HG02610 (cell line): ENCODE results near the gene GID8.

Experiments used
- ATAC-seq: cut with Tn5 transposase; IDR thresholded peaks from one replicate; pipeline ENCODE4 v1.9.1; 2021; ENCODE audit warnings: mild to moderate bottlenecking, moderate library complexity; ENCODE audit not compliant: unreplicated experiment

Gene GID8

DNA sequence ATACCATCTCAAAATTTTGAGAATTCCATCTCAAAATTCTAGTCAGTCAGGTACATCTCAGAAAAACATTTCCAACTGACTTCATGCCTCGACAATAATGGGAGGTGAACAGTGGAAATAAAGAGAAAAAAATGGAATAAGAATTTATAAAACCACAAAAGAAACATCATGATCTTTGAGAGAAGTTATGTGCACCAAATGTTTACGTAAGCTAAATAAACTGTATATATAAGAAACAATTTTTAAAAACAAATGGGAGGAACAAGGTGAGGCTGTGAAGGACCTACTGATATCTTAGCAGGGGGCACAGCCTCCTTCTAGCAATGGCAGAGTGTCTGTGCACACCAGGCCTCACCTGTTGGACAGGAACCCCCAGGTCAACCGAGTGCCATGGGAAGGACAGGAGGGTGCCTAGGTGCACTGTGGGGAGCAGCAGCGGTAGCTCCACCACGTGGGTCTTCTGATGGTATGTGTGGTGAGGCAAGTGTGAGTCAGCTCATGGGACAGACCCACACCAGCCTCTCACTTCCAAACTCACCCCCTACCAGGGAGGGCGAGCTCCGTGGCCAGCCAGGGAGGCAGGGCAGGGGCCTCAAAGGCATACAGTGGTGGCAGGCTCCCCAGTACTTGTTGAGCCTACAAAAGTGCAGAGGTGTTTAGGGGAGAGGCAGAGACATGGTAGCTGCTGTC is 34.9 kb upstream of the GID8 start:
- ATAC-seq: no peak

DNA sequence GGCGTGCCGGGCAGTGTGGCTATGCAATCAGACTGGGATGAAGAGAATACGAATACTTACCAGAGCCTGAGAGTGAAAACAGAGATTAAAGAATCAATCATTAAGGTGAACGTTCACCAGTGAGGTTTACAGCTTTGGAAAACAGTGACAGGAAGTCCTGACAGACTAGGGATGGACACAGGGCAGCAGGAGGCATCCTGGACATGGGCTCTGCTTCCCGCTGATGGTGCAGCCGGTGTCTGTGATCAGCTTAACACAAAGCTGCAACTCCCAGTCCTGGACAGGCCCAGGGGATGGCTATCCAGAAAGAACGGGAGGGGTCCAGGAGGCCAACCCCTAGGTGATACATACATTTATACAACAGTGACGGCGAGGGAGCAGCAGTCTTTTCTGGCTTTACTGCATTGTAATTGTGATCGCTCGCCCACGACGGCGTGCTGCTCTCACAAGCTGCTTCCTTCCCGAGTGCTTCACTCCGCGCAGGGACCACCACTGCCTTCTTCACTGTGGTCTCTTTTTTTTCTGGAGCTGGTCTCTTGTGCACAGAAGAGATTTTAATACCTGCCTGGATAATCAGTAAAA is 32.3 kb upstream of the GID8 start:
- ATAC-seq: no peak

DNA sequence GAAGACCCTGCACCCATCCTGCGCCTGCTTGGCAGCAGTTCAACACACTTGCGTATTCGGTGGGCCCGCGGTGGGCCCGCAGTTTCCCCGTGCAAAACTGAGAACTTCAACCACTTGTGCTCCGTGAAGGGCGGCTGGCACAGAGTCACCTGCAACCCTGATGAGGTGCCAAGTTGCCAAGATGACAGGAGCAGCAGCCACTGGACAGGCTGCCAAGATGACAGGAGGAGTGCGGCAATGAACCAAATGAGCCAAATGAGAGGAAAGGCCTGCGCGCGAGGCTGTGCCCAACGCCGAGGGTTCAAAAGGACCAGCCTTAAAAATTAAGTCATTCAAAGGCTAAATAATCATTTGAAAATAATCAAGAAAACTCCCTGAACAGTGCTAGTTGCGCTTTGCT is 31.7 kb upstream of the GID8 start:
- ATAC-seq: no peak

DNA sequence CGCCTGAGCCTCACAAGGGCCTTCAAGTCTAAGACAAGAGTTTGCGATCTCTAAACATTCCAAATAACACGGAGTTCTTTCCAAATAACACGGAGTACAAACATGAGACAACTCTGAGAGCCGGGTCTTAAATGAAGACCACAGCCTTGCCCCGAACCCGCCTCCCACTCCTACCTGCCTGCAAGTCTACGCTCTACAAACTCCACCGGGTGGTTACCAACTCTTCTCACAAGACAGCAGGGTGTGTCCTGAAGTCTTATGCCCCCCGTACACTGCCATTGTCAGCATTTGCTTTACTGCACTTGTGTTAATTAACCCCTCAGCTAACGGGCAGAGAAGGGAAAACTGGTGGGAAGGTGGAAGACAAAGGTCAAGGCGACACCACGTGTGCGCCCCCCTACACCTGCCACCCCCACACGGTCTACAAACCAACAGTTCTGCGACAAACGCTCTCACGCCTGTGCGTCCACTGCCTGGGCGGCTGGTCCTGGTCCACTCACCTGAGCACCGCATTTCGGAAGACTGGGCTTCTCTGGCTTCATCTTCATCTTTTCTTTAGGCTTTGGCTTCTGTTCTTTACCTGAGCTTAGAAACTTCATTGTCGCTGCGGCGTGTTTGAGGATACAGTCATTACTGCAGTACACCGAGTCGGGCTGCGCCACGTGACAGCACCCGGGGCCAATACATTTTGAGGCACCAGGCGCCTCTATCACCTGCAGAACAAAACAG is 31.1 kb upstream of the GID8 start:
- no peak for ATAC-seq

DNA sequence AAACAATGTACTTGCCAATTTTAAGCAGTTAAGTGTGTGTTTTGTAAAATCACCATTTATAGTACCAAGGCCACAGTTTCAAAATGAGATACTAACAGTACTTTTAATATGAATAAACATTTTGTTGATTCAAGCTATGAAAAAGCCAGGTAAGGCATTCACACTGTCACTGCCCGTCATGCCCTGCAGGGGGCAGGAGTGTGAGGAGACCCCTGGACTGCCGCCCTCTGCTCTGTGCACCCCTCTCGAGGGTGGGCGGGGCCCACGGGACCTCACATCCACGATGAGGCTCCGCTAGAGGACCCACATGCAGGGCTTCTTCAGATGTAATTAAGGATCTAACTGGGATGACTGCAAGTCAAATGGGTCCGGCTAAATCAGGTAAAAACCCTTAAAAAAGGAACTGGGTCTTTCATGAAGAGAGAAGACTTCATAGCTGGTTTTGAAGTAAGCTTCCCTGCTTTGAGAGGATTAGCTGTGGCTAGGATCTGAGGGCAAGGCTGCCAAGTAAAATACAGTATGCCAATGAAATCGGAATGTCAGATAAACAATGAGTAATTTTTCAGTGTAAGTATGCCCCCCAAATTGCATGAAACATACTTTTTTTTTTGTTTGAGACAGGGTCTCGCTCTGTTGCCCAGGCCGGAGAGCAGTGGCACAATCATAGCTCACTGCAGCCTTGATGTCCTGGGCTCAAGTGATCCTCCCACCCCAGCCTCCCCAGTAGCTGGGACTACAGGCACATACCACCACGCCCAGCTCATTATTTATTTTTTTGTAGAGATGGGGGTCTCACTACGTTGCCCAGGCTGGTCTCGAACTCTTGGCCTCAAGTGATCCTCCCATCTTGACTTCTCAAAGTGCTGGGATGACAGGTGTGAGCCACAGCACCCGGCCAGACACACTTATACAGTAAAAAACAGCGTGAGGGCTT is 30.3 kb upstream of the GID8 start:
- ATAC-seq: no peak

DNA sequence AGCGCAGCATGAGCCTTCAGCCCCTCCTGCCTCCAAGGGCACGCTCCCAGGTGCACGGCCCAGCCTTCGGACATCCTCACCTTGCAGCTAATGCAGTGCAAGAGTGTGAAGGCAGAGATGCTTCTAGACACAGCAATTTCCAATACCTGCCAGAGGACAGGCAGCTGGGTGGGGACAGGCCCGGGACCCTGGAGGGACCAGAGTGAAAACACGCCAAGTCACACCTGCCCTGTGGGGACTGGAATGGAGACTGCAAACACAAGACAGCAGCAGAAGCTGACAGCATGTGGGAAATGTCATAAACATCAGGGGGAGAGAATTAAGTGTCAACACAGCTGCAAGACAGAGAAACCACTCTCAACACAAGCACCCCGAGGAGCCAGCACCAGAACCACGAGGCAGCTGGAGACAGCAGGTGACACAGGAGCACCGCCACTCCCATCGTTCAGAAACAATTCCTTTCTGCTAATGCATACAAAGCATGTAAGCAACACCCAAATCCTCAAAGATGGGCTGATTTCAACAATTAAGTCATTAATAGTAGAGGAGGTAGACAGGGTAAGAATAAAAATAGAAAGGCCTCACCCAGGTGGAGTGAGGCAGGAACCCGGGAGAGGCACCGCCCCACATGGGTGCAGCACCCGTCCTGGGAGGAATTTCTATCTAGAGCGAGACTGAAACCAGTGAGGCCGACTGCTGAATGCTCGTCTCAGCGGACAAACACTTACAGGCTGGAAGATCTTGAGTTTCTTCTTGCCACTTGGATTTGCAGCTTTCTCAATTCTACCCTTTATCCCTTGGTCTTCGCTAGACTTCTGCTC is 28.8 kb upstream of the GID8 start:
- no peak for ATAC-seq

DNA sequence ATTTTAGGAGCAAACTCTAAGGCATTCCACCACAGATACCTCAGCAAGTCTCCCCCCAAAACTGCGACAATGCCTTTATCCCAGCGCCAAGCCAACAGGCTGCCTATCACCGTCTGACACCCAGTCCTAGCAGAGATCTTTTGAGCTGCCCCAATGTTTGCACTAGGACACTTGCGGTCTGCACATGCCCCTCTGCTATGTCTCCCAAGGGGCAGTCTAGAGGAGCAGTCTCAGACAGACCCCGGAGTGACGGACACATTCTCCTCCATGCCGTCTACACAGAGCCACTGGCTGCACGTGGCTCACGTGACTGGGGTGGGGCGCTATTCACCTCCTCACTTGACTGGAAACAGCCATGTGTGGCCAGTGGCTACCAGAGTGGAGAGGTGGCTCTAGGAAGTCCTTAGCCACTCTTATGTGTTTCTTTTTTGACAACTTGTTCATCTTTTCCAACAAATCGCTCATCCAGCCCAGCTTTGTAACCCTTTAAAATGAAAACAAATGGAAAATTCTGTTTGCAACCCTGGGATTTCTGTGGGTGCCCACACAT is 27.7 kb upstream of the GID8 start:
- no peak for ATAC-seq

DNA sequence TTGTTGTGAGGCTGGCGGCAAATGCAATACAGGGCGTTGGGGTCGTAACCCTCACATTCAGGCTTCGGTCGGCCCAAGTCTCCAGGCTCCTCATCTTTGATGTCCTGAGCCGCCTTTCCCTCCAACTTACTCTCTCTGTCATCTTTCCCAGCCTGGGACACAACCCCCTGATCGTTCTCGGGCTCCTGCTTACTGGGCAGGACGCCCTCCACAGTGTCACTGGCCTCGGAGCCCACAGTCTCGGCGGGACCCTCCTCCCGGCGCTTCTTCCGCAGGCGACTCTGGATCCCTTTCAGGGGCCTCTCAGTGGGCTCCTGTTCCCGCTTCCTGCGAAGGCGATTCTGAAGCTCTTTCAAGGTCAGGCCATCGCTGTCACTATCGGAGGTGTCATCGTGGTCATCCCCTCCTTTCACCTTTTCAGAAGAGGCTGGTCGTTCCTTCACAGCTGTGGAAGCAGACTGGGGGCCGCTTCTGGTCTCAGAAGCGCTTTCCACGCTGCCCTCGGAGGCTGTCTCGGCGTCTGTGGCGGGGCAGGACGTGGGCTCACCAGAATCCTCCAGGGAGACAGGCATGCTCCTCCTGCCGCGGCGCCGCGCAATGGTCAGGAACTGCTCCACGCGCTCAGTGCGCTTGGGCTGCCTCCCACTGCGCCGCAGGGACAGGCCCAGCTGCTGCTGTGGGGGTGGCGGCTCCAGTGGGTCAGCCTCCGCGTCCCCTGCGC is 27.0 kb upstream of the GID8 start:
- ATAC-seq: no peak

DNA sequence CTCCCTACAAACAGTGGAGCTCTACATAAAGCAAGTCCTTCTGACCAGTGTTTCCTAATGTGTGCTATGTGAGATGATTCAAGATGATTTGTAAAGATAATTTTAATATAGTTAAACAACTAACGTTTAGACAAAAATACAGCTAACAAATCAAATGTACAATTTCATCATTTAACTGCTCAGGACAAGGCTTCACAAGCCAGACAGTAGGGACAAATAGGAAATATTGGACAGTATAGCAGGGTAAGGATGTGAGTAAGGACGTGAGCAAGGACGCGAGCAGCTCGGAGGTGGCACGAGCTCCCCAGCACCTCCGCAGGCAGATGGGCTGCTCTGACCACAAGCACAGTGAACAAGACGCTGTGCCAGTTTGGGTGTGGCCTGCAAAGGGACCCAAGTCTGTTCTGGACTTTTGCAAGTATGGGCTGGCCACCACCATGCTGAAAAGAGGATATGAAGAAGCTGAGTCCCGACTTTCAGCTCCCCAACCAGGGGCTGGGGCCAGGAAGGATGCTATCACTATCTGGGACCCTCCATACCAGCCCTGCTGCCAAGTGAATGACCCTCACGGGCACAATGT is 26.2 kb upstream of the GID8 start:
- ATAC-seq: no peak

DNA sequence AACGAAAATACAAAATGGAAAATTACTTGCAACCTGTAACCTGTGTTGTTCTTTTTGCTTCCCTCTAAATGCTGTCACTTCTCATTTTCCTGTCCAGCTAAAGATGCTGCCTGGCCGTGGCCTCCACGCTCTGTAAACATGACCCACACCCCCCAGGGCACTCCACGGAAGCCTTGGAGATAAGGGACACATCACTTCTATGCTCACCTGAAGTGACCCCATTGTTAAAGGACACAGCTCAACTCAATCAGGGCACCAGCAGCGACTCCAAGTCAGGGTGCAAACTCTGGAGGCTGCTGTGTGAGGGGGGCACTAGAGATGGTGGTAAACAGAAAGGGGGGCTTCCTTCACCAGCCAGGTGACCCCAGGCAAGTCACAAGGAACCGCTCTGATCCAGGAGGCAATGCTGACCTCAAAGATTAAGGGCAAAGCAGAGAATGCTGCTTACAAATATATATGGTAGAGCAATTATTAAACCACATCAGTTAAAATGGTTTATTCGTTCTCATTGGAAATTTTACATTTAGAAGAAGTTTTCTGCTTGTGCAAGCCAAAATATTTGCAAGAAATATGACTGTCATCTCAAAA is 24.8 kb upstream of the GID8 start:
- no peak for ATAC-seq

DNA sequence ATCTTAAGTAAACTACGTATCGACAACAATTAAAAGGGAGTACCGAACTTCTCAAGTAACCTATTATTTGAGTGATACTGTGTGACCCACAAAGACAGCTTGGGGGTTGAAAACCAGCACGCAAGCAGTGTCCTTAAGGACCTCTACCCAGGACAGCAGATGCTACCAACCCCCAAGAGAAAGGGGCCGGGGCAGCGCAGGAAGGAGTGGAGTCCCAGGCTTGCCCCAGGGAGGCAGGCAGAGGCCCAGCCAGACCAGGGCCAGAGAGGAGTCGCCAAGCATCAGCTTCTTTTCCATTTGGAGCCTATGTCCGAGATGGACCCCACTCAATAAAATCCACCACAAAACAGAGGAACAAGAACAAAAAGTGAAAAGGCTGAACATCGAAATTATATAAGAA is 23.5 kb upstream of the GID8 start:
- ATAC-seq: no peak

DNA sequence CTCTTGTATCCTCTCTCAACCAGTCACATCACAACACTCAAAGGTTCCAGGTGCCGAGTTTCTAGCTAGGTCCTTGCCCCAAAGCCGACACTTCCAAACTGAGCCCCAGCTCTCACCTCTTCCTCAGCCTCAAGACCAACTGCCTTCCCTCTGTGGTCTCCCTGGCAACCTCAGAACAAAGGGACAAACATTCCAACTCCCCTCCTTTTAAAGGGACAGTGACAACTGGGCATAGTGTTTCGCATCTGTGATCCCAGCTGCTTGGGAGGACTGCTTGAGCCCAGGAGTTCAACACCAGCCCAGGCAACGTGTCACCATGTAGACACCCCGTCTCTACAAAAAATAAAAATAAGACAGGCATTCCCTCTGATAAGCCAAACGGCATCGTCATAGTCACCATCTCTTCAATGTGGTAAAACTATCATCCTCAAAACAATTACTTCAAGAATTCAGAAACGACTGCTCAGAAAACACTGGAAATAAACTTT is 22.9 kb upstream of the GID8 start:
- no peak for ATAC-seq

DNA sequence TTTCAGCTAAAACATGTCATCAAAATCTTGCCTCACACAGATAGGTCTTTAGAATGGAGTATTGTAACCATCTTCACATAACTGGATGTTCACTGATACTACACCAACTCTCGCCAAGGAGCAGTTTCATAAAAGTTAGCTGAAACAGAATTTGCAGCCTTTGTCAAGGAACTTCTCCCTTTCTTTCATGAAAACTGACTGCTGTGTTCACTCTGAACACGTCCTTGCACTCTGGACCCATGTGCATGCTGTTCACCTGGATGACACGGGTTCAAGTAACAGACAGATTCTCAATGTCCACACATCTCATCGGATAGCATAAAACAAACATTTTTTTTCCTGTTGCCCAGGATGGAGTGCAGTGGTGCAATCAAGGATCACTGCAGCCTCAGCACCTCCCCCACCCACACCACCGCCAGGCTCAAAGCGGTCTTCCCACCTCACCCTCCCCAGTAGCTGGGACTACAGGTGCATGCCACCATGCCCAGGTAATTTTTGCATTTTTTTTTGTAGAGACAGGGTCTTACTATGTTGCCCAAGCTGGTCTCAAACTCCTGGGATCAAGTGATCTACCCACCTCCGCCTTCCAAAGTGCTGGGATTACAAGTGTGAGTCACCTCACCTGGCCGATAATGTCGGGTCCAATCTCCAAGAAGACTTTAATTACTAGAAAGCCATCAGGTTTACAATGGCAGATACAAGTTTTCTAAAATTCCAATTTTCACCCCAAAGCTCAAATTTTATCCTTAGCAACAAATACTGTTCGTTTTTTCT is 21.1 kb upstream of the GID8 start:
- ATAC-seq: no peak

DNA sequence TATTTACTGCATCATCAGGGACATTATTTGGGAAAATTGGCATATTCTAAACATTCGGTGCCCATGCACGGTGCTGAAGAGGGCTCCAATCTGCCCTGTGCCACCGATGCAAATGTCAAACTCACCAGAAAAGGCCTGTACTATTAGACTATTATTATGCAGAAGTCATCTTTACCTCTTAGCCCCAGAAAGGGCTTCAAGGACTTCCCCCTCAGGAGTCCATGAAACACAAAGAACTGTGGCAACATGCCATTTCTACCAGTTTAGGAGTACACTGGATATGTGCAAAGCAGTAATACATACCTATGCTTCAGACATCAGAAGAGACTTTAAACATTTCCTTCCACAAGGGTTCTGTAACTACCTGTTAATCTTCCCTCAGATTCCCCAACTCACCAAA is 20.2 kb upstream of the GID8 start:
- no peak for ATAC-seq

DNA sequence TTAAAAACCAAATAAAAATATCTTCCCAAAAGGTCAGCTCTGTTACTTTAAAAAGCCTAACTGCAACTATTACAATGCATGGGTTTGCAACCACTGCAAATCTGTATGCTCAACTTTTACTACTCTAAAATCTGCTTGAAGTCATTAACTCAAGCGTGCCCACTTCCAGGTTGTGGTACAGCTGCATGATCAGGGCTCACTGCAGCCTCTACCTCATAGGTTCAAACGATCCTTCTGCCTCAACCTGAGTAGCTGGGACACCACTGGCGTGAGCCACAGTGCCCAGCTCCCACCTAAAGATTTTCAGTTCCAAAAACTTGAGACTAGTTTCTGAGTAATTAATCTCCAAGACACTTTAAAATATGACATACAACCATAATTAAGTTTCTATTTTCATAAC is 19.8 kb upstream of the GID8 start:
- ATAC-seq: no peak

DNA sequence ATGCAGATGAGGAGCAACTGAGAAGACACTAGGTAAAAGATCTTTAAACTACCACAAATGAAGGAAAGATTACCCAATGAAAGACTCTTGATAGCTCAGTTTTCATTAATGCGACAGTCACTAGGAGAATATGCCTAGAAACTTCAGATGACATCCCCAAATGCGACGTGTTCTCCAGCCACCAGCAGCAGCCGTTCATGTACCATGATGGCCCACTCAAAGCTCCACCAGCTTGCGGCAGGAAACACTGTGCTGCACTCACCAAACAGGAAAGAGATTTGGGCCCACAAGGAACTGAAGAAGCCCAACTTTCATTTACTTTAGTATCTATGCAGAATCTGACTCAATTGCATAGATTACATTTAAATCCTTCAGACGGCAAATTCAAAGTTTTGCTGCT is 19.1 kb upstream of the GID8 start:
- ATAC-seq: no peak

DNA sequence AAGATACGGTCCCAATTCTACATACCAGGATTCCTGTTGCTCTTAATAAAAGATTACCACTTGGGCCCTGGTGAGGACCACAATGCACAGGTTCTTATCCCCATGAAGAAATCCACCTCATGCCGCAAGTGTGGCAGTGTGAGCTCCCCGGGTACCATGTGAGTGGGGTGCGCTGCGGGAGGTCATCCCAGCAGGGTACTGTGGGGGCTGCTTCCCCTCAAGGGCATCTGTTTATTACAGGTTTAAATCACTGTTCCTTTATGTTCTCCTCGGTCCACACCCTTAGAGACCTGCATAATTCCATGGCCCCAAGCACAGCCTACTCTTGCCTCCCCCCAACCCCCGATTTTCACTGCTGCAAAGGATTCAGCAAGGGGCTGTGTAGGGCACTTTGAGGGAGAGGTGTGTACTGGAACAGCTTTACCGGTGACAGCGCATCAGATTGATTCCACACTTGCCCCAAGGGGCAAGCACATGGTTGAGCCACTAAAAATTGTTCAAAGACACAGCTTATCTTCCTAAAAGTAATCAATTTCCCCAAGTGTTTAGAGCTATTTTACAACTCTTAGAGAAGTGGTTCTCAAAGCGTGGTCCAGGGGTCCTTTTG is 17.8 kb upstream of the GID8 start:
- no peak for ATAC-seq
